Measurements from ENCODE around the gene HDAC9.

DNA sequence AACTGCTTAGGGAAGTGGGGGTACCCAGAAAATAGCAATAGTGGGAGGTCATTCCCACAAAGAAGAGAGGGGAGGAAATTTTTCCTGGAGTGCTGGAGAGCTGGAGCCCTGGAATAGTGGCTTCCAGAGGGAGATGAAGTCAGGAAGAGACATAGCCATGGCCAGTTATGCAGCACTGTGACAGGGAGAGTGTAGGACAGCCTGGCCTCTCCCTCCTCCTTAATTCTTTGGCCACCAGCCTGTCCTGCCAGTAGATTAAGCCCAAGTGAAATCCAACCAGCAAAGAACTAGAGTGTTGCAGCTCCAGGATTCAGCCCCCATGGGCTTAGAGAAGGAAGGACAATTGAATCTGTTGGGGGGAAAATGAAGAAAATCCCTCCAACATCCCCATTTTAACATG lies 130.5 kb downstream of the HDAC9 start:
- TF ChIP-seq, protein P1, sequence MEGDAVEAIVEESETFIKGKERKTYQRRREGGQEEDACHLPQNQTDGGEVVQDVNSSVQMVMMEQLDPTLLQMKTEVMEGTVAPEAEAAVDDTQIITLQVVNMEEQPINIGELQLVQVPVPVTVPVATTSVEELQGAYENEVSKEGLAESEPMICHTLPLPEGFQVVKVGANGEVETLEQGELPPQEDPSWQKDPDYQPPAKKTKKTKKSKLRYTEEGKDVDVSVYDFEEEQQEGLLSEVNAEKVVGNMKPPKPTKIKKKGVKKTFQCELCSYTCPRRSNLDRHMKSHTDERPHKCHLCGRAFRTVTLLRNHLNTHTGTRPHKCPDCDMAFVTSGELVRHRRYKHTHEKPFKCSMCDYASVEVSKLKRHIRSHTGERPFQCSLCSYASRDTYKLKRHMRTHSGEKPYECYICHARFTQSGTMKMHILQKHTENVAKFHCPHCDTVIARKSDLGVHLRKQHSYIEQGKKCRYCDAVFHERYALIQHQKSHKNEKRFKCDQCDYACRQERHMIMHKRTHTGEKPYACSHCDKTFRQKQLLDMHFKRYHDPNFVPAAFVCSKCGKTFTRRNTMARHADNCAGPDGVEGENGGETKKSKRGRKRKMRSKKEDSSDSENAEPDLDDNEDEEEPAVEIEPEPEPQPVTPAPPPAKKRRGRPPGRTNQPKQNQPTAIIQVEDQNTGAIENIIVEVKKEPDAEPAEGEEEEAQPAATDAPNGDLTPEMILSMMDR (IDR thresholded peaks at IDR 0.05; ENCODE audit: low read depth, low read length) = no peak
- TF ChIP-seq EZH2phosphoT487 (IDR thresholded peaks at IDR 0.05; ENCODE audit: low read depth) = no peak

All from OCI-LY3 (cell line).